Measurements from ENCODE around the gene TRPC6.
"Not testable (repeated sequence)": the region's sequence is repeated elsewhere in the genome, so short reads cannot be mapped to it uniquely, and the experiment has no call there.

Gene TRPC6

DNA sequence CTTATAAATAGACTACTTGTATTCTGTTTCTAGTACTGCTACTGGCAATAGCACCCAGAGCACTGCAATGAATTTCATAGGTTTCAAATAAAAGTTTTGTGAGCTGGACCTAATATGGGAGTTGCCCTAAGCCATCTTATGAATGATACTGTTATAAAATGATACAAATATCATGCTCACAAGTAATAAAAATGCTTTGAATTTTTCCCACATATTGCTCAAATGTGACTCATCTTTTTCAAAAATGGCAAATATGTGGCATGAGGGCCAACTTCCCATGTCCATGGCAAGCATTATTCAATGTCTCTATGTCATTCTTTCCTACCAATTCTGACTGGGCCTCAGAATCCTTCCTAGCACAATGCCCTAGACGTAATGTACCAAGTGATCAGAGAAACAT, 137.6 kb downstream of the TRPC6 start:
- DNase-seq: no peak

GRCh38 chr11:101445761-101446160, 138.0 kb downstream of the TRPC6 start:
- no peak for DNase-seq

GRCh38 chr11:101444851-101445250, 139.0 kb downstream of the TRPC6 start:
- DNase-seq: no peak

- no peak for DNase-seq
These were observed 139.6 kb downstream of the TRPC6 start for GRCh38 chr11:101444164-101444563.

DNA sequence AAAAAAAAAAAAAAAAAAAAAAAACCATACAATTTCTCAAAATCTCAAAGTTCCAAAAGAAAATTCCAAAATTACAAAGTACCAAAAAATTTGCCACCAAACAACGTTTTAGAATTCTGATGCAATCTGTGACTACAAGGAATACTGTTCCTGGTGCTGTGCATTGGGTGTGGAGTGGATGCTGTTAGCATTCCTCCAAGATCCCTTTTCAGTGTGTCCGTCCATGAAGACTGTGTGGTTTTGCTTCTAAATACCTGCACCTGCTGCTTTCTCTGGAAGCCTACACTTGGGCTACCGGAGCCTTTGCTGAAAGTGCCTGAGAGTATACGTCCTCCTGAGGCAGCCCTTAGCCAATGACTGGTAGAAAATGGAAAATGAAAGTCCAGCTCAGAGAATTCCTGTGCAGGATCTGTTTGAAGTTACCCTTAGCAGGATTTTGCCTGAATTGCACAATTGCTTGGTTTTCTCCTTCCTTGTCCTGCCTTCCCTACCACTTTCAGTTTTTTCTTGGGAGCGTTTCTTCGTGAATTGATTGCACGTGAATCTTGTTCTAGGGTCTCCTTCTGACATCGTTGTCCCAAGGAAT, 140.8 kb downstream of the TRPC6 start:
- DNase-seq: no peak

DNA sequence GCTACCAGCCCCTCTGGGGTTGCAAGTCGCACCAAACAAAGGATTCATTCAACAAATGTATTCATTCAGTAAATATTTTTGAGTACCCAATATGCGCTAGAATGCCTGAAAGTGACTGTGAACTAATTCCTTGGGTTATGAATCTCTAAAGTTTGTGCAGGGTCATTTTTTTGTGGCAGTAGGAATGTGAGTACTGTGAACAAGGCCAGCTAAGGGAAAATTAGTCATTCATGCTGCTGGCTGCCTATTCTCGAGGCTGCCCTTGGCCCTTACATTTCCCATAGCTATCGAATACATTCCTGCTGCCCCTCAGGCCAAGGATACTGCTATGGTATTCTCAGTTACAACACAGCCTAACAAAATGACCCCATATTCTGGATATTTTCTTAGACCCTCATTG, 141.6 kb downstream of the TRPC6 start:
- DNase-seq: no peak

- no peak for DNase-seq
These were observed 142.1 kb downstream of the TRPC6 start for GRCh38 chr11:101441747-101442146.

DNA sequence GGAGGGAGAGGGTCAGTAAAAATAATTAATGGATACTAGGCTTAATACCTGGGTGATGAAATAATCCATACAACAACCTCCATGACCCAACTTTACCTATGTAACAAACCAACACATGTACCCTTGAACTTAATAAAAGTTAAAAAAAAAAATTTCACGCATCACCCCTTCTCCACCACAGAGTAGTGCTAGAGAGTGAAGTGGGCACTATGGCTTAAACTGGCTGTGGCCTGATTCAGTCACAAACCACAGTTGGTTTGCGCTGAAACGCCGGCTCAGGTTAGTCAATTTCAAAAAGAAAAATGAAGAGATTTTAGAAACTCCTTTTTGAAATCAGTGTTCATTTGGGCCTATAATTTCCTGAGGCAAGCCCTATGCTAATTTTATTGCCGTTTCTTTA, 144.3 kb downstream of the TRPC6 start:
- DNase-seq: no peak

DNA sequence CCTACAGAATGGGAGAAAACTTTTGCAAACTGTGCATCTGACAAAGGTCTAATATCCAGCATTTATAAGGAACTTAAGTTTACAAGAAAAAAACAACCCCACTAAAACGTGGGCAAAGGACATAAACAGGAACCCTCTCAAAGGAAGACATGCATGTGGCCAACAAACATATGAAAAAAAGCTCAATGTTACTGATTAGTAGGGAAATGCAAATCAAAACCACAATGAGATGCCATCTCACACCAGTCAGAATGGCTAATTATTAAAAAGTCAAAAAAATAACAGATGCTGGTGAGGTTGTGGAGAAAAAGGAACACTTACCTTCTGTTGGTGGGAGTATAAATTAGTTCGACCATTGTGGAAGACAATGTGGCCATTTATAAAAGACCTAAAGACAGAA, 145.1 kb downstream of the TRPC6 start:
- DNase-seq: not testable (repeated sequence)

- DNase-seq: no peak
These were observed 145.7 kb downstream of the TRPC6 start for GRCh38 chr11:101438126-101438525.

- DNase-seq: no peak
These were observed 147.2 kb downstream of the TRPC6 start for GRCh38 chr11:101436511-101437142.

DNA sequence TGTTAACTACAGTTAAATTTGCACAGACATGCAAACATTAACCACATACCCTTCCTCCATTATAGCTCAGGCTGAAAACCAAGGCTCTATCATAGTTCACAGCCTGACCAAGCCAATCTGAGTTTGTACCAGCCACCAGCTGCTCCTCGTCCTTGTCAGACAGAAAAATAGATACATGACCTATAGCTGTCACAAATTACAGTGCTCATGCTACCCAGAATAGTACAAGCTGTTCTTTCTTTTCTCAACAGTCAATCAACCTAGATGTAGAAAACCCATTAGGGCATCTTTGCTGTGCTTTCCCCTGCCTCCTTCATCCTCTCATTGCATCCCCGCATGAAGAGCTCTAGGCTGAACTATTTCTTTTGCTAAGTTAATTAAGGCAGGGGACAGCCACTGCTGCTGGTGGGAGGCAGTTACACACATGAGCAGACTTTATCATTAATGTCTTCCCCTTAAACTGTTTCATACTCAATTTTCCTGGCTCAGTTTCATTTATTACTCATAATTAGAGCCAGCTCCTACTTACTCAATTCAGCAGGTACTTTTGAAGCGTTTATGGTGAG, 148.3 kb downstream of the TRPC6 start:
- DNase-seq: no peak

GRCh38 chr11:101434026-101434643, 149.7 kb downstream of the TRPC6 start:
- no peak for DNase-seq

GRCh38 chr11:101433151-101433550, 150.7 kb downstream of the TRPC6 start:
- no peak for DNase-seq

- DNase-seq: no peak
These were observed 153.9 kb downstream of the TRPC6 start for GRCh38 chr11:101429703-101430540.

GRCh38 chr11:101428918-101429317, 154.9 kb downstream of the TRPC6 start:
- no peak for DNase-seq

DNA sequence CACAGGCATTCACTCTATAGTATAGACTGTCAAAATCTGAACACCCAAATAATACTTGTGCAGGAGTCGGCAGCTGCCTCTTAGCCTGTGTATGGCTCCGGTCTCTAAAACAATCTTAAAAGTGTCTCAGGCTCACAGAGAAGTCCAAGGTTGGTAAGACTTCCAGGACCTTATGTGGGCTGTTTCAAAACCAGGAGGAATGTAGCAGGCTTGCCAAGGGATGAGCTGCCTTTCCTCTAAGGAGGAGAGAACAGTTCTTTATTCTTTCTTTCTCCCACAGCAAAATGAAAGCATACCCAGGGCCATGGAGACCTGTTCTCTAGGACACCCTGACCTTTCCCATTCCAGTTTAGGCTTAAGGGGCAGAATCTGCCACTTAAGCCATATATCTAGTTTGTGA, 176.5 kb downstream of the TRPC6 start:
- DNase-seq: no peak
